Activated T-helper 2 cell treated with anti-CD3 and anti-CD28 coated beads, Interferon-gamma antibody, Interleukin-2, Interleukin-4, amounts not matched to agents 10 μg/mL and 5 μg/mL and 100 μg/mL, durations not matched to agents 14 hours and 24 hours and 36 hours (primary cell): ENCODE measurements around the gene EIF3L. TPM values are rescaled to one million over a fixed set of nuclear protein-coding genes. Genes with fewer than 3 reads are reported as not detected.
A peak's percentile ranks its signal among the peaks of the same experiment; 100 is the strongest.

ENCODE experiments used
- DNase-seq: peaks from one replicate; pipeline ENCODE4 v3.0.0; 2021; ENCODE audit warnings: low spot score
- H3K27ac Mint-ChIP-seq: one replicate; pipeline ENCODE4 v1.8.0; 2021; ENCODE audit warnings: mixed read lengths
- H3K27me3 Mint-ChIP-seq: one replicate; pipeline ENCODE4 v1.8.0; 2021; ENCODE audit warnings: low read depth, mixed read lengths
- H3K36me3 Mint-ChIP-seq: one replicate; pipeline ENCODE4 v1.8.0; 2021; ENCODE audit warnings: low read depth, mixed read lengths
- H3K4me1 Mint-ChIP-seq: one replicate; pipeline ENCODE4 v1.8.0; 2021; ENCODE audit warnings: low read depth, mixed read lengths
- H3K4me3 Mint-ChIP-seq: one replicate; pipeline ENCODE4 v1.8.0; 2021; ENCODE audit warnings: low read depth, mild to moderate bottlenecking, moderate library complexity, mixed read lengths
- H3K9me3 Mint-ChIP-seq: one replicate; pipeline ENCODE4 v1.8.0; 2021; ENCODE audit warnings: mixed read lengths
- intact Hi-C: fragments of 100-400 bp; cut with micrococcal nuclease; formaldehyde crosslinking; loops from one replicate; pipeline ENCODE4 v1.15.1; 2023
- total RNA-seq: library from RNA; stranded (reverse); gene quantifications from 2 replicates; pipeline ENCODE4 v1.2.3, GENCODE V29; 2022

EIF3L gene
- total RNA-seq, 1 donor from 2014 or later, result 480 TPM

GRCh38 chr22:37846433-37846832 is 2.8 kb upstream of the EIF3L start:
- no peak for DNase-seq
- H3K4me1 Mint-ChIP-seq, result peaks cover 36% of the 10 kb centered on the region
- H3K4me3 Mint-ChIP-seq, result peak overlapping the region; percentile 18
- H3K36me3 Mint-ChIP-seq, result peaks cover 47% of the 10 kb centered on the region
- H3K27ac Mint-ChIP-seq, result no peak overlapping the region
- H3K27me3 Mint-ChIP-seq, result no peaks in the 10 kb centered on the region
- no peaks in the 10 kb centered on the region for H3K9me3 Mint-ChIP-seq
- intact Hi-C loops, result loop anchor here (10.0 kb wide), 1 partner anchor 172 kb away; the partner anchor contains the start of gene LGALS1

- peak; percentile 16 for DNase-seq
- H3K9me3 Mint-ChIP-seq, result no peaks in the 10 kb centered on the region
- H3K36me3 Mint-ChIP-seq, result peaks cover 55% of the 10 kb centered on the region
- H3K27me3 Mint-ChIP-seq, result no peaks in the 10 kb centered on the region
- intact Hi-C loops, result loop anchor here (10.0 kb wide), 1 partner anchor 174 kb away; the partner anchor contains the start of gene LGALS1
- H3K27ac Mint-ChIP-seq, result peak overlapping the region; percentile 97
- H3K4me1 Mint-ChIP-seq, result peaks cover 34% of the 10 kb centered on the region
- H3K4me3 Mint-ChIP-seq, result peak overlapping the region; percentile 94
Observed at GRCh38 chr22:37848587-37849088, 581 bp upstream of the EIF3L start.

GRCh38 chr22:37850801-37851200 is 1.6 kb downstream of the EIF3L start:
- H3K27ac Mint-ChIP-seq, result no peak overlapping the region
- H3K4me3 Mint-ChIP-seq, result peak overlapping the region; percentile 94
- H3K9me3 Mint-ChIP-seq, result no peaks in the 10 kb centered on the region
- no peak for DNase-seq
- peaks cover 71% of the 10 kb centered on the region for H3K36me3 Mint-ChIP-seq
- peaks cover 40% of the 10 kb centered on the region for H3K4me1 Mint-ChIP-seq
- intact Hi-C loops, result no loop called here
- no peaks in the 10 kb centered on the region for H3K27me3 Mint-ChIP-seq

GRCh38 chr22:37852418-37852817 is 3.2 kb downstream of the EIF3L start:
- Mint-ChIP-seq H3K27ac (no peak overlapping the region), H3K4me3 (no peak overlapping the region), H3K9me3 (no peaks in the 10 kb centered on the region), H3K36me3 (peaks cover 75% of the 10 kb centered on the region), H3K4me1 (peaks cover 38% of the 10 kb centered on the region), H3K27me3 (no peaks in the 10 kb centered on the region)
- no peak for DNase-seq
- intact Hi-C loops, result no loop called here

- Mint-ChIP-seq H3K9me3 (no peaks in the 10 kb centered on the region), H3K4me1 (peaks cover 31% of the 10 kb centered on the region), H3K4me3 (no peak overlapping the region), H3K36me3 (peaks cover 72% of the 10 kb centered on the region), H3K27ac (no peak overlapping the region), H3K27me3 (no peaks in the 10 kb centered on the region)
- intact Hi-C loops, result no loop called here
- DNase-seq, result no peak
Observed at GRCh38 chr22:37854946-37855345, 5.7 kb downstream of the EIF3L start.

GRCh38 chr22:37855462-37855861 is 6.2 kb downstream of the EIF3L start:
- DNase-seq, result no peak
- H3K4me1 Mint-ChIP-seq, result peaks cover 30% of the 10 kb centered on the region
- H3K9me3 Mint-ChIP-seq, result no peaks in the 10 kb centered on the region
- intact Hi-C loops, result no loop called here
- no peaks in the 10 kb centered on the region for H3K27me3 Mint-ChIP-seq
- H3K36me3 Mint-ChIP-seq, result peaks cover 72% of the 10 kb centered on the region
- H3K4me3 Mint-ChIP-seq, result no peak overlapping the region
- no peak overlapping the region for H3K27ac Mint-ChIP-seq

- H3K27ac Mint-ChIP-seq, result no peak overlapping the region
Observed at GRCh38 chr22:37860796-37861421, 11.7 kb downstream of the EIF3L start.

GRCh38 chr22:37862570-37863325 is 13.5 kb downstream of the EIF3L start:
- Mint-ChIP-seq H3K4me1 (peaks cover 10% of the 10 kb centered on the region), H3K36me3 (peaks cover 80% of the 10 kb centered on the region), H3K4me3 (no peak overlapping the region), H3K9me3 (no peaks in the 10 kb centered on the region), H3K27me3 (no peaks in the 10 kb centered on the region), H3K27ac (no peak overlapping the region)
- DNase-seq, result no peak
- intact Hi-C loops, result loop anchor here (1.0 kb wide), 1 partner anchor 45 kb away; no protein-coding TSS in a partner anchor

More at GRCh38 chr22:37860796-37861421, 11.7 kb downstream of the EIF3L start:
- intact Hi-C loops, result no loop called here
- no peaks in the 10 kb centered on the region for H3K27me3 Mint-ChIP-seq
- no peak overlapping the region for H3K4me3 Mint-ChIP-seq
- peaks cover 10% of the 10 kb centered on the region for H3K4me1 Mint-ChIP-seq
- no peaks in the 10 kb centered on the region for H3K9me3 Mint-ChIP-seq
- no peak for DNase-seq
- peaks cover 76% of the 10 kb centered on the region for H3K36me3 Mint-ChIP-seq

GRCh38 chr22:37865510-37865909 is 16.3 kb downstream of the EIF3L start:
- intact Hi-C loops, result no loop called here
- no peak overlapping the region for H3K4me3 Mint-ChIP-seq
- peaks cover 5% of the 10 kb centered on the region for H3K4me1 Mint-ChIP-seq
- H3K36me3 Mint-ChIP-seq, result peaks cover 80% of the 10 kb centered on the region
- DNase-seq, result no peak
- no peak overlapping the region for H3K27ac Mint-ChIP-seq
- H3K27me3 Mint-ChIP-seq, result no peaks in the 10 kb centered on the region
- H3K9me3 Mint-ChIP-seq, result no peaks in the 10 kb centered on the region

GRCh38 chr22:37870273-37870672 is 21.1 kb downstream of the EIF3L start:
- Mint-ChIP-seq H3K4me1 (no peaks in the 10 kb centered on the region), H3K9me3 (no peaks in the 10 kb centered on the region), H3K27me3 (no peaks in the 10 kb centered on the region), H3K36me3 (peaks cover 69% of the 10 kb centered on the region), H3K4me3 (no peak overlapping the region), H3K27ac (no peak overlapping the region)
- no peak for DNase-seq
- intact Hi-C loops, result no loop called here

GRCh38 chr22:37880668-37881440 is 31.6 kb downstream of the EIF3L start:
- Mint-ChIP-seq H3K4me3 (no peak overlapping the region), H3K27ac (no peak overlapping the region), H3K36me3 (peaks cover 57% of the 10 kb centered on the region), H3K27me3 (no peaks in the 10 kb centered on the region), H3K9me3 (no peaks in the 10 kb centered on the region), H3K4me1 (peaks cover 1% of the 10 kb centered on the region)
- no peak for DNase-seq
- intact Hi-C loops, result no loop called here

- no peak overlapping the region for H3K27ac Mint-ChIP-seq
- H3K4me3 Mint-ChIP-seq, result no peak overlapping the region
- peaks cover 1% of the 10 kb centered on the region for H3K4me1 Mint-ChIP-seq
- no peaks in the 10 kb centered on the region for H3K27me3 Mint-ChIP-seq
- peaks cover 52% of the 10 kb centered on the region for H3K36me3 Mint-ChIP-seq
- no peak for DNase-seq
- H3K9me3 Mint-ChIP-seq, result no peaks in the 10 kb centered on the region
- intact Hi-C loops, result no loop called here
Observed at GRCh38 chr22:37884420-37884819, 35.2 kb downstream of the EIF3L start.
